Measurements from ENCODE around the gene MCMBP. TPM values are rescaled to one million over a fixed set of nuclear protein-coding genes. Genes with fewer than 3 reads are reported as not detected.
"Not testable (repeated sequence)": the region's sequence is repeated elsewhere in the genome, so short reads cannot be mapped to it uniquely, and the experiment has no call there.

The MCMBP gene
- total RNA-seq, 2 donors from 2014 or later = 34.8 to 59.8 TPM

DNA sequence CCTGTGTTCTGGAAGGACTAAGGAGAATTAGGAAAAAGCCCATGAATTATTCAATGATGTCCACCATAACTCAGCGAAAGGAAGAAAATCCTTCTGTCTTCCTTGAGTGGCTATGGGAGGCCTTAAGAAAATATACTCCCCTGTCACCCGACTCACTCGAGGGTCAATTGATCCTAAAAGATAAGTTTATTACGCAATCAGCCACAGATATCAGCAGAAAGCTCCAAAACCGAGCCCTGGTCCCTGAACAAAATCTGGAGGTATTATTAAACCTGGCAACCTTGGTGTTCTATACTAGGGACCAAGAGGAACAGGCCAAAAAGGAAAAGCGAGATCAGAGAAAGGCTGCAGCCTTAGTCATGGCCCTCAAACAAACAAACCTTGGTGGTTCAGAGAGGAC, 13.4 kb upstream of the MCMBP start:
- H3K36me3 ChIP-seq; DNase-seq (ENCODE audit: low spot score); H3K9me3 ChIP-seq; ATAC-seq (ENCODE audit: insufficient number of reproducible peaks, low FRiP score, low read depth); H3K4me3 ChIP-seq; H3K4me1 ChIP-seq (ENCODE audit: control insufficient read depth in 1 of 2, low read depth in 2 of 2); H3K27me3 ChIP-seq (replicated peaks; ENCODE audit: insufficient read depth); H3K27ac ChIP-seq: not testable (repeated sequence)

DNA sequence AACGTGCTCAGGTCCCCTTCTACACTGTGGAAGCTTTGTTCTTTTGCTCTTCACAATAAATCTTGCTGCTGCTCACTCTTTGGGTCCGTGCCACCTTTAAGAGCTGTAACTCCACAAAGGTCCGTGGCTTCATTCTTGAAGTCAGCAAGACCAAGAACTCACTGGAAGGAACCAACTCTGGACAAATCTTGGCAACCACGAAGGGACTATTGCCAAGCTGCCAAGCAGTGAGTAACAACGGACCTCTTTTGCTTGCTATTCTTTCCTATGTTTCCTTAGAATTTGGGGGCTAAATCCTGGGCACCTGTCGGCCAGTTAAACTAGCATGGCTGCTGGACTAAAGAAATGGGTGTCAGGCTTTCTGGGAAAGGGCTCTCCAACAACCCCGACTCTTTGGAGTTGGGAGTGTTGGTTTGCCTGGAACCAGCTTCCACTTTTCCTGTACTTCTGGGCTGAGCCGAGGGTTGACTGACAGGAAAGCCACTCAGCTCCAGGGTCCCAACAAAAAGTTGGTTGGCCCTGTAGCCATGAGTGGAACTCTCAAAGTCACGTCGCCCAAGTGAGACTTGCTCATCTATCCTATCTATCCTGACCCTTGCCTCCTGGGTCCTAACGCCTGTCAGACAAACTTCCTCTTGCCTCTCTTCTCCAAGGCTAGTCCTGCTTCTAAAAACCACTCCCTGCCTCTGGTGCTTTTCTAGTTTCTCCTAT, 11.4 kb upstream of the MCMBP start:
- H3K4me1 ChIP-seq (ENCODE audit: control insufficient read depth in 1 of 2, low read depth in 2 of 2) = not testable (repeated sequence)

DNA sequence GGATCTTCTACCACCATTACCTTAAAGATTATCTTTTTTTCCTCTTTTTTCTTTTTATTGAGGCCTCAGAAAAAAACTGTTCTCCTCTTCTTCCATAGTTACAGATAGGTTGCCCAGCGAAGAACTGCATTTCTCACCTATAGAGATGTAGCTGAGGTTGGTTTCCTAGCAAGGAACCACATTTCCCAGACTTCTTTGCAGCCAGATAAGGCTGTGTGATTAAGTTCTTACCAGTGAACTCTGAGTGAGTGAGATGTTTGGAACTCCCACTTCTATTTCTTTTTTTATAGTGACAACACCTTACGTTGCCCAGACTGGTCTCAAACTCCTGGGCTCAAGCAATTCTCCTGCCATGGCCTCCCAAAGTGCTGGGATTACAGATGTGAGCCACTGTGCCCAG, 5.9 kb upstream of the MCMBP start:
- H3K9me3 ChIP-seq = no peaks in the 10 kb centered on the region

More for the DNA sequence above, 11.4 kb upstream of the MCMBP start:
- H3K27ac ChIP-seq; ATAC-seq (ENCODE audit: insufficient number of reproducible peaks, low FRiP score, low read depth); H3K4me3 ChIP-seq; DNase-seq (ENCODE audit: low spot score); H3K27me3 ChIP-seq (replicated peaks; ENCODE audit: insufficient read depth); H3K36me3 ChIP-seq; H3K9me3 ChIP-seq: not testable (repeated sequence)

DNA sequence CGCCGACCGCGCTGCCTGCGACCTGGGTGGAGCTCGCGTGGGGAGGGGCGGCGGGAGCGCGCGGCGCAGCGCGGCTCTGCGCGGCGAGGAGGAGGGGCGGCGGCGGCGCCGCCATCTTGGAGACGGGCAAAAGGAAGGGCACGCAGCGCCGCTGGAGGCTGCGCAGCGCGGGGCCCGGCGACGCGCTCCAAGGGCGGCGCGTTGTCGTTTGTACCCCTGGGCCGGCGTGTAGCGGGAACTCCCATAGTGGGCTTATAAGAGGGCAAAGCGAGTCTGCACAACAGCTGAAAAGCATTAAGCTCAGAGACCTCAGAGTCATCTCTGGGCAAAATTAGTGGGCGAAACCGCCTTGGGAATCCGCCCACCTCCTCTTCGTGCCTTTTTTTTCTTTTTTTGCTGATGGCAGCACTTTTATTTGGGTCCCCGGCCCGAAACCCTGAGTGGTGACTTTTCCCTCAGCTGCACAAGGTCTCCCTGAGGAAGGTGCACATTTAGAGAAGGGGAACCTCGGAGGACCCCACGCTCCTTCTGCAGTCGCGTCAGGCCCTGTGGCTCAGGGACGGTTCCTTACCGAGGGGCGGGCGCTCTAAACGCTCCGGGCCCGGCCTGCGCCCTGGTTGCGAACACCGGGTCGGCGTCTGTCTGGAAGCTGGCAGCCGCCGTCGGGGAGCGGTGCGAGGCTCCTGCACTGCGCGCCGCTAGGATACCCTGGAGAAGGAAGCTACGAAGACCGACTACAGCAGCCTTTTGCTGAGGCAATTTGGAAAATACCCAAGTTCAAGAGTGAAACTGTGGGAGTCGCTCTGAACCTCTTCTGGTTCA, 428 bp upstream of the MCMBP start:
- H3K4me1 ChIP-seq (ENCODE audit: control insufficient read depth in 1 of 2, low read depth in 2 of 2) = peaks cover 12 to 25% of the 10 kb centered on the region in 2 donors
- TF ChIP-seq, protein P1, sequence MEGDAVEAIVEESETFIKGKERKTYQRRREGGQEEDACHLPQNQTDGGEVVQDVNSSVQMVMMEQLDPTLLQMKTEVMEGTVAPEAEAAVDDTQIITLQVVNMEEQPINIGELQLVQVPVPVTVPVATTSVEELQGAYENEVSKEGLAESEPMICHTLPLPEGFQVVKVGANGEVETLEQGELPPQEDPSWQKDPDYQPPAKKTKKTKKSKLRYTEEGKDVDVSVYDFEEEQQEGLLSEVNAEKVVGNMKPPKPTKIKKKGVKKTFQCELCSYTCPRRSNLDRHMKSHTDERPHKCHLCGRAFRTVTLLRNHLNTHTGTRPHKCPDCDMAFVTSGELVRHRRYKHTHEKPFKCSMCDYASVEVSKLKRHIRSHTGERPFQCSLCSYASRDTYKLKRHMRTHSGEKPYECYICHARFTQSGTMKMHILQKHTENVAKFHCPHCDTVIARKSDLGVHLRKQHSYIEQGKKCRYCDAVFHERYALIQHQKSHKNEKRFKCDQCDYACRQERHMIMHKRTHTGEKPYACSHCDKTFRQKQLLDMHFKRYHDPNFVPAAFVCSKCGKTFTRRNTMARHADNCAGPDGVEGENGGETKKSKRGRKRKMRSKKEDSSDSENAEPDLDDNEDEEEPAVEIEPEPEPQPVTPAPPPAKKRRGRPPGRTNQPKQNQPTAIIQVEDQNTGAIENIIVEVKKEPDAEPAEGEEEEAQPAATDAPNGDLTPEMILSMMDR (IDR thresholded peaks at IDR 0.05) = no peak
- ATAC-seq (ENCODE audit: insufficient number of reproducible peaks, low FRiP score, low read depth) = peak; percentile 89
- peak overlapping the region; percentile 68 to 86 for H3K27ac ChIP-seq
- peak overlapping the region; percentile 72 for H3K4me3 ChIP-seq
- peak; percentile 27 for DNase-seq (ENCODE audit: low spot score)
- no peaks in the 10 kb centered on the region for H3K9me3 ChIP-seq
- no peaks in the 10 kb centered on the region for H3K36me3 ChIP-seq
- no peaks in the 10 kb centered on the region for H3K27me3 ChIP-seq (replicated peaks; ENCODE audit: insufficient read depth)

More for the DNA sequence above, 5.9 kb upstream of the MCMBP start:
- Histone ChIP-seq H3K36me3 (no peaks in the 10 kb centered on the region), H3K27me3 (replicated peaks; ENCODE audit: insufficient read depth) (no peaks in the 10 kb centered on the region), H3K4me3 (no peak overlapping the region), H3K4me1 (ENCODE audit: control insufficient read depth in 1 of 2, low read depth in 2 of 2) (peaks cover 0 to 4% of the 10 kb centered on the region in 2 donors), H3K27ac (no peak overlapping the region)
- ATAC-seq (ENCODE audit: insufficient number of reproducible peaks, low FRiP score, low read depth) (no peak), DNase-seq (ENCODE audit: low spot score) (no peak)
- TF ChIP-seq, protein P1 (IDR thresholded peaks at IDR 0.05) = no peak

DNA sequence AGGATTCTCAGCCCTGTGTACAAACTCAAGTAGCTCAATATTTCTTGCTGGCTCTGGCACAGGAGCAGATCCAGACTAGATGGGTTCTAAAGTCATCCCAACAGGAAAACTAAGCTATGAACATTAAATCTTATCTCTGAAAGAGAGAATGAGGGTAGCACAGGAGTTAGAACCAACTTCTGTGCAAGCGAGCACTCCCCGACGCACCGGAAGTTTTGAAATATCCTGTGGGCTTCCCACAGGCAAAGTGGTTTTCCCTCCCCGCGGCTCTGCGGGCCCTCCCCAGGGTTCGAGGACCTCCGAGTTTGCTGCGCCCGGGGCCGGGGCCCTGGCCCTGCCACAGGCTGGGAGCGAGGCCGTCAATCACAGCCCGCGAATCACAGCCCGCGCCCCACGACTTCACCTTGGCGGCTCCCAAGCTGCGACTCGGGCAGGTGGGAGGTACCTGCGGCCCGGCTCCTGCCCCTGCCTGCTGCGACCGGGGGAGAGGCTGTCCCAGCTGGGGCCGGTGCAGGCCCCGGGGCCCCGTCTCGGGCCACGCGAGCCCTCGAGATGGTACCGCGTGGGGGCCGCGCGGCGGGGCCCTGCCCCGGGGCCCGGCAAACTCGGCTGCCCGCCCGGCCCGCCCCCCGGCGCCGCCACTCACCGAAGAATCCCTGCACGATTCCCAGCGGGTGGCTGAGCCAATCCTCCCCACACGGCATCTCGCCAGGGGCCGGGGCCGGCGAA, 598 bp downstream of the MCMBP start:
- Histone ChIP-seq H3K27me3 (replicated peaks; ENCODE audit: insufficient read depth) (no peaks in the 10 kb centered on the region), H3K4me1 (ENCODE audit: control insufficient read depth in 1 of 2, low read depth in 2 of 2) (peaks cover 14 to 29% of the 10 kb centered on the region in 2 donors), H3K4me3 (peak overlapping the region; percentile 72), H3K9me3 (no peaks in the 10 kb centered on the region), H3K27ac (peak overlapping the region; percentile 48 to 68), H3K36me3 (no peaks in the 10 kb centered on the region)
- ATAC-seq (ENCODE audit: insufficient number of reproducible peaks, low FRiP score, low read depth) (no peak), DNase-seq (ENCODE audit: low spot score) (no peak)
- TF ChIP-seq, protein P1 (IDR thresholded peaks at IDR 0.05) = no peak

DNA sequence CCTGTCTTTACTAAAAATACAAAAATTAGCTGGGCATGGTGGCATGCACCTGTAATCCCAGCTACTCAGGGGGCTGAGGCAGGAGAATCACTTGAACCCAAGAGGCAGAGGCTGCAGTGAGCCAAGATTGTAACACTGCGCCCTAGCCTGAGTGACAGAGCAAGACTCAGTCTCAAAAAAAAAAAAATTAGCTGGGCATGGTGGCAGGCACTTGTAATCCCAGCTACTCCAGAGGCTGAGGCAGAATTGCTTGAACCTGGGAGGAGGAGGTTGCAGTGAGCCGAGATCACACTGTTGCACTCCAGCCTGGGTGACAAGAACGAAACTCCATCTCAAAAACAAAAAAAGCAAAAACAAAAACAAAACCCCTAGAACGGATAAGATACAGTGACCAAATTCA, 3.2 kb downstream of the MCMBP start:
- not testable (repeated sequence) for H3K27ac ChIP-seq; ATAC-seq (ENCODE audit: insufficient number of reproducible peaks, low FRiP score, low read depth); DNase-seq (ENCODE audit: low spot score)

More for the DNA sequence above, 3.2 kb downstream of the MCMBP start:
- H3K9me3 ChIP-seq; H3K4me3 ChIP-seq; H3K36me3 ChIP-seq; H3K27me3 ChIP-seq (replicated peaks; ENCODE audit: insufficient read depth): not testable (repeated sequence)
- peaks cover 14 to 29% of the 10 kb centered on the region in 2 donors for H3K4me1 ChIP-seq (ENCODE audit: control insufficient read depth in 1 of 2, low read depth in 2 of 2)

All from thoracic aorta (tissue), 2 donors.